Esophagus muscularis mucosa (tissue), 4 donors: ENCODE results near the gene CCM2L.

Source experiments
- EP300 ChIP-seq: sonication (generic); formaldehyde crosslinking; IDR thresholded peaks from one replicate; pipeline ENCODE4 v1.6.1; 2017; ENCODE audit warnings: antibody characterized with exemption
- POLR2AphosphoS5 ChIP-seq, 2 donors: sonication (generic); formaldehyde crosslinking; IDR thresholded peaks; one replicate each; pipeline ENCODE4 v1.6.1; 2017; ENCODE audit warnings: antibody characterized with exemption in 2 of 2
- TF ChIP-seq, protein P1 (sequence below), 3 experiments: fragments of 200-600 bp in 2 of 3; fragments of 450-650 bp in 1 of 3; sonication (generic) in 2 of 3; IDR thresholded peaks; one replicate each; pipeline ENCODE4 v1.5.1; 2017 to 2019; ENCODE audit warnings: antibody characterized with exemption in 3 of 3, mild to moderate bottlenecking in 2 of 3, moderate library complexity in 1 of 3

- TF ChIP-seq POLR2AphosphoS5 (IDR thresholded peaks at IDR 0.05) (no peak), EP300 (no peak)
- TF ChIP-seq, protein P1, sequence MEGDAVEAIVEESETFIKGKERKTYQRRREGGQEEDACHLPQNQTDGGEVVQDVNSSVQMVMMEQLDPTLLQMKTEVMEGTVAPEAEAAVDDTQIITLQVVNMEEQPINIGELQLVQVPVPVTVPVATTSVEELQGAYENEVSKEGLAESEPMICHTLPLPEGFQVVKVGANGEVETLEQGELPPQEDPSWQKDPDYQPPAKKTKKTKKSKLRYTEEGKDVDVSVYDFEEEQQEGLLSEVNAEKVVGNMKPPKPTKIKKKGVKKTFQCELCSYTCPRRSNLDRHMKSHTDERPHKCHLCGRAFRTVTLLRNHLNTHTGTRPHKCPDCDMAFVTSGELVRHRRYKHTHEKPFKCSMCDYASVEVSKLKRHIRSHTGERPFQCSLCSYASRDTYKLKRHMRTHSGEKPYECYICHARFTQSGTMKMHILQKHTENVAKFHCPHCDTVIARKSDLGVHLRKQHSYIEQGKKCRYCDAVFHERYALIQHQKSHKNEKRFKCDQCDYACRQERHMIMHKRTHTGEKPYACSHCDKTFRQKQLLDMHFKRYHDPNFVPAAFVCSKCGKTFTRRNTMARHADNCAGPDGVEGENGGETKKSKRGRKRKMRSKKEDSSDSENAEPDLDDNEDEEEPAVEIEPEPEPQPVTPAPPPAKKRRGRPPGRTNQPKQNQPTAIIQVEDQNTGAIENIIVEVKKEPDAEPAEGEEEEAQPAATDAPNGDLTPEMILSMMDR (IDR thresholded peaks at IDR 0.05) = no peak
Observed at GRCh38 chr20:31975874-31976273, 34.4 kb upstream of the CCM2L start.
